HepG2 (cell line): Measurements from ENCODE around the gene LENG1. TPM values are rescaled to one million over a fixed set of nuclear protein-coding genes. Genes with fewer than 3 reads are reported as not detected.

Source experiments
- ARID5B ChIP-seq: IDR thresholded peaks from 2 replicates; pipeline ENCODE4 v1.4.0; 2020; ENCODE audit warnings: mild to moderate bottlenecking, missing genetic modification reagents
- PAXIP1 ChIP-seq: sonication (generic); formaldehyde crosslinking; conservative IDR thresholded peaks from 2 replicates; pipeline ENCODE4 v1.4.0; 2020; ENCODE audit warnings: mild to moderate bottlenecking, missing genetic modification reagents, moderate library complexity
- REST ChIP-seq, 2 experiments: IDR thresholded peaks; 2 replicates each; pipeline ENCODE4 v1.6.1; 2011 to 2012; ENCODE audit warnings: low read length in 2 of 2, borderline replicate concordance in 1 of 2, low read depth in 1 of 2, mild to moderate bottlenecking in 1 of 2, moderate library complexity in 1 of 2
- ZBTB39 ChIP-seq: sonication (generic); formaldehyde crosslinking; IDR thresholded peaks from 2 replicates; pipeline ENCODE4 v1.5.0; 2020; ENCODE audit warnings: missing genetic modification reagents
- ZSCAN29 ChIP-seq: sonication (generic); formaldehyde crosslinking; conservative IDR thresholded peaks from 2 replicates; pipeline ENCODE4 v1.4.0; 2020; ENCODE audit warnings: mild to moderate bottlenecking, missing genetic modification reagents
- polyA plus RNA-seq, 8 experiments: library from polyadenylated mRNA; depleted of rRNA in 3 of 8; stranded (reverse) in 7 of 8; unstranded in 1 of 8; fragments of >200 nt; fragmentation: Illumina TruSeq in 4 of 8; extraction: Trizol in 4 of 8; gene quantifications; 2 replicates each; pipeline versions ENCODE4 v1.2.1 to v1.2.3, GENCODE V29; 2011 to 2016; ENCODE audit warnings: low read depth in 4 of 8, missing spikeins in 1 of 8, mixed read lengths in 1 of 8; ENCODE audit not compliant: insufficient read depth in 1 of 8
- total RNA-seq, 5 experiments: library from RNA; depleted of rRNA; stranded (reverse); fragments of >200 nt; fragmentation: Illumina TruSeq; extraction: Trizol; gene quantifications; 2 replicates each; pipeline ENCODE4 v1.2.3, GENCODE V29; 2016; ENCODE audit warnings: low read depth in 1 of 5
- TF ChIP-seq, protein P1 (sequence below): sonication (generic); formaldehyde crosslinking; IDR thresholded peaks from 2 replicates; pipeline ENCODE4 v1.4.0; 2020; ENCODE audit warnings: mild to moderate bottlenecking, missing genetic modification reagents

Gene LENG1
- total and polyA plus RNA-seq, 2 of the 13 experiments (the other 11 are each of a cell fraction or from before 2014, with no cell fraction given): 1.8 to 3.8 TPM

- TF ChIP-seq ZBTB39 (CRISPR knock-in tag) (no peak), PAXIP1 (CRISPR knock-in tag) (no peak), ARID5B (no peak), REST (IDR thresholded peaks at IDR 0.05; ENCODE audit: borderline replicate concordance in 1 of 2, low read depth in 1 of 2, low read length in 2 of 2) (no peak), ZSCAN29 (CRISPR knock-in tag) (0 out of 2 replicates have a peak, but pooled peaks have one; percentile 14)
- TF ChIP-seq, protein P1, sequence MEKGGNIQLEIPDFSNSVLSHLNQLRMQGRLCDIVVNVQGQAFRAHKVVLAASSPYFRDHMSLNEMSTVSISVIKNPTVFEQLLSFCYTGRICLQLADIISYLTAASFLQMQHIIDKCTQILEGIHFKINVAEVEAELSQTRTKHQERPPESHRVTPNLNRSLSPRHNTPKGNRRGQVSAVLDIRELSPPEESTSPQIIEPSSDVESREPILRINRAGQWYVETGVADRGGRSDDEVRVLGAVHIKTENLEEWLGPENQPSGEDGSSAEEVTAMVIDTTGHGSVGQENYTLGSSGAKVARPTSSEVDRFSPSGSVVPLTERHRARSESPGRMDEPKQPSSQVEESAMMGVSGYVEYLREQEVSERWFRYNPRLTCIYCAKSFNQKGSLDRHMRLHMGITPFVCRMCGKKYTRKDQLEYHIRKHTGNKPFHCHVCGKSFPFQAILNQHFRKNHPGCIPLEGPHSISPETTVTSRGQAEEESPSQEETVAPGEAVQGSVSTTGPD (CRISPR knock-in tag): no peak
Measured at GRCh38 chr19:54201172-54201701, 41.7 kb upstream of the LENG1 start (continued).
